K562 treated with DMSO at 1 percent for 24 hours (cell line): ENCODE measurements around the gene FAH. TPM values are rescaled to one million over a fixed set of nuclear protein-coding genes. Genes with fewer than 3 reads are reported as not detected.

ENCODE experiments used
- total RNA-seq: library from RNA; unstranded; fragments of 300-600 nt; gene quantifications from 2 replicates; pipeline ENCODE4 v1.2.3, GENCODE V29; 2022; ENCODE audit warnings: low read depth; ENCODE audit not compliant: insufficient read depth

The FAH gene
- 110 and 126 TPM in 2 replicates for total RNA-seq

DNA sequence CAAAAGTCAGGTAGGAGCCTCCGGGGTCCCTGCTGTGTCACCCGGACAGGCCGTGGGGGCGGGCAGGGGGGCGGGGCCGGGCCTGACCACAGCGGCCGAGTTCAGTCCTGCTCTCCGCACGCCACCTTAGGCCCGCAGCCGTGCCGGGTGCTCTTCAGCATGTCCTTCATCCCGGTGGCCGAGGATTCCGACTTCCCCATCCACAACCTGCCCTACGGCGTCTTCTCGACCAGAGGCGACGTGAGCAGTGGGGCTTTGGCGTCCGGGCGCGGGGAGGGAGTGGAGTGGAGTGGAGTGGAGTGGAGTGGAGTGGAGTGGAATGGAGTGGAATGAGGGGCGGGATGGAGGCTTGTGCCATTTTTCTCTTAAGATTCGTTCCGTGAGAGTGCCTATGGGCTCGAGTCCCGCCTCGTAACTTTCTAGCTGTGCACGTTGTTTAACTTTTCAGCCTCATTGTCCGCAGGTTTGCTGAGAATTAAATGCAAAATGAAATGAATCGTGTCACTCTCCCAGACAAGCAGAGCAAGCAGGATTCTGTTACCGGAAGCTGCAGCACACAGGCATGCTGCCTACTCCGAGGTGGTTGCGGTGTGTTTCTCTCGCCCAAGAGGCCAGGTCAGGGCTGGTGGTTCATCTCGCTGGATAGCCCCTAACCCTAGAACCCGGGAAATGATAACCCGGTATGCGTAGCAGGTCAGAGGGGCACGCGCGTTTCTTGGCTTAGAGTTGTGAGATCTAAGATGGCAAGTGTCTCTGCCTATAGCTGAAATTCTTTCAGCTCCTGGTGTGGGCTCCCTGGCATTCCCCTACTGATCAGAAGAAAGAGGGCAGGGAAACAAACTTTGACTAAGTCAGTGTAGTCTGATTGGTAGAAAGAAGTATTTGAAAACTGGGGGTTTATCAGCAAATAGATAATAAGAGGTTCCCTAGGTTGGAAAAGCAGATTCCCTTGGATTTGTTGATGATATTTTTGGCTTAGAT, at the start of gene FAH:
FAH (plus strand) TSS at position 104 of the 981 bp plus-strand sequence; CDS start at position 160, 56 bp downstream.

Other genes starting within 250 kb of the FAH start
- 0.32 TPM in 1 of 2 replicates, not detected in the other for gene BCL2A1, start 181.8 kb upstream of the FAH start, total RNA-seq
- gene ZFAND6, start 93.3 kb upstream of the FAH start, total RNA-seq: 100 and 104 TPM in 2 replicates
- gene CTXND1, start 99.2 kb downstream of the FAH start, total RNA-seq: 0.03 TPM in 1 of 2 replicates, not detected in the other